Skeletal muscle cell (primary cell): Measurements from ENCODE around the gene PPP1R1B.

Experiments
- DNase-seq: peaks from one replicate; pipeline ENCODE4 v3.0.0-alpha.2; 2010; ENCODE audit warnings: low read depth
- H3K4me3 ChIP-seq: 2 replicates; pipeline ENCODE4 v1.5.1; 2011; ENCODE audit warnings: low read depth, mild to moderate bottlenecking, control low read depth, low read length, moderate library complexity

Gene PPP1R1B

DNA sequence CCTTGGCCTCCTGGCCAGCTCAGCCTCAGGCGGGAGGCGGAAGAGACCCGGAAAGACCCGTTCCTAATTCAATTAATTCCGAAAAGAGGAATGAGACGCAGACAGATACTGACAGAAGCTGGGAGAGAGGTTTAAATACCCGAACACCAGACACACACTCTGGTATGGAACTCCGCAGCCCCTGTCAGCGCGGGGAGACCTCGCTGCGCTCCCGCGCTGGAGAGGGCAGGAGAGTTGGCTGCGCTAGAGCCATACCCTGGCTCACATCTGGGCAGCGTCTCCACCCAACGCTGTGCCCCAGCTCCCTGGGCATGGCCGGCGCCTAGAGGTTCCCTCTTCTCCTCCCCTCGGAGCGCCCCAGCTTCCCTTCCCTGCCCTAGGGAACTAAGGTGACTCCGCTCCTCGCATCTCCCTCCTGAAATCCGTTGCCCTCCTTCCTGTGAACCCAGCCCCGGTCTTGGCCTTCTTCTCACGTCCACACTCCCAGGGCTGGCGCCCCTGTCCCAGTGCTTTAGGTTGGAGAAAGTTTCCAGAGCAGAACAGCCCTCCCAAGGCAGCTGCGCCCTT, 27.0 kb upstream of the PPP1R1B start:
- no peak overlapping the region for H3K4me3 ChIP-seq
- no peak for DNase-seq

DNA sequence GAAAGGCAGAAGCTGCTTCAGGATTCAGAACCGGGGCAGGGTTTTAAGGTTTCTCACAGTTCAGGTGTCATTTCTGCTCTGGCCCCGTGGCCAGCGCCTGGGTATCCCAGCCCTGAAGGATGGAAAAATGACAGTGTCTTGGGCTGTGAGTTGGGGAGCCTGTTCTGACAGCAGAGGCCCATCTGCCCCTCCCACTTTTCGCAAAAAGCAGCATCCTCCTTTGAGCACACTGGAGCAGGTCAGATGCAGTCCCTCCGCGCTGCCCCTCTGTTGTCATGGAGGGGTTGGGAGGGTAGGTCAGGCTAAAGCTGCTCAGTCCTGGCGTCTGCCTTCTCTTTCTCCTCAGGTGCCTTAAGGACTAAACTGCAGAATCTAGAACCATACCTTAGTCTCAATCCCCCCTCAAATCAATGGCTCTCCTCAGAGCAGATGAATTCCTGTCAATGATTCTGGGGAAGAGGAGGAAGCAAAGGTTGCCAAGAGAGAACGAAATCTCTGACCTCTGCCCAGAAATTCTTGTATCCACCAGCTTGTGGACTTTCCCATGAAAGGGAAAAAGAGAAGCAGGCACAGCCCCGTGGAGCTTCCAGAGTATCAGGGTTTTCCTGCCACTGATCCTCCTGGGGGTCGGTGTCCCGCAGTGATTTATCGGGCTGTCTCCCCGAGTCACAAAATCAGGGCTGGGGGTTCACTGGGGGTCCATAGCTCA, 26.3 kb upstream of the PPP1R1B start:
- no peak overlapping the region for H3K4me3 ChIP-seq
- DNase-seq: no peak

DNA sequence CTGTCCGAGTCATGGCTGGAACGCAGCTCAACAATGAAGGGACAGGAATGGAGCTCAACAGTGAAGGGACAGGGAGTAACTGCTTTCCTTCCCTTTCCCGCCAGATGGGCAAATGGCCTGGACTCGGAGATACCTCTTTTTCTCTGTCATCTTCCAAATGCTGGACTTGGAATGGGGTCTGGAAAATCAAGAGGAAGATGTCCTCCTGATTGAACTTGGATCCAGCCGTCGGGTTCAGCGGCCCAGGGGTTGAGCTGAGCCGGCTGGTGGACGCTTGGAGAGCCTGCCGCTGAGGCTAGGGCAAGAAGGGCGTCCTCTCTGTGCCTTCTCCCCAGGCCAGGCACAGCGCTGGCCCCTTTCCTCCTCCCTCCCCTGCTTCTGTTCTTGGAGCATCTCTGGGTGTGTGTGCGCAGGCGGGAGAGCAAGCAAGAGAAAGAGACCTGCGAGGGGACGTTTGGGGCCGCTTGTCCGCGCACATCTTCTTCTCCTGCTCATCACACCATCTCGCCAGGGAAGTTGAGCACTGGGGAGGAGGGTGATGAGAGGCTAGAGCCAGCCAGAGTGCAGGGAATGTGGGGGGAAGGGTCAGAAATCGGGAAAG, 25.7 kb upstream of the PPP1R1B start:
- no peak for DNase-seq
- no peak overlapping the region for H3K4me3 ChIP-seq

DNA sequence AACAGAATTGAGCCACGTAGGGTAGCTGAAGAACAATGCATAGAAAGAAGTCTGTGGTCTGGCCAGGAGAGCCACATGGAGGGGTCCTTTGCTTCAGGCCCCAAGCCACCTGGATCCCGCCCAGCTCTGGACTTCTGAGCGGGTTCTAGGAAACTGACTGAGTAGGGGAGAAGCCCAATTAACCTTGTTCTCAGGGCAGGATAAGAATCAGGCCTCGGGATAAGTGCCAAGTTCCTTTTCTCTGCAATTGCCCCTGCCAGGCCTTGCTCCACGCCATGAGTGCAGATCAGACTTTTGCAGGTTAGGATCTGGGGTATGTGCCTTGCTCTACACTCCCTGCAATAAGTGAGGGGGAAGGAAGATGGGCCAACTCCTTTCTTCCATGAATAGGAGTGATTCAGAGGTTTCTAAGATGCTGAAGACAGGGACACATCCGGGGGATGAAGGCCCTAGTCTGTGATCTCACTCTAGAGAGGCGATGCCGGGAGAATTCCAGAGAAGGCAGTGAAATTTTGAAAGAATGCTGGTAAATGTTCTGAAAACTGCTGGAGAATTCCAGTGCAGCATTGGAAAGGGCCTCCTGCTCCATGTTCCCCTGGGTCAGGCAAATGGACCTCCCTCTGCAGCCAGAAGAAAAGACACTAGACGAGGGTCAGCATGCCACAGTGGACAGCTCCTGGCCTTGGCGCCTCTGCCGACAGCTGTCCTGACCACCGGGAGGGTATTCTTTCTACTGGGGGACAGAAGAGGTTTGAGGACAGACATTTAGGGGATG, 24.8 kb upstream of the PPP1R1B start:
- DNase-seq: no peak
- no peak overlapping the region for H3K4me3 ChIP-seq

DNA sequence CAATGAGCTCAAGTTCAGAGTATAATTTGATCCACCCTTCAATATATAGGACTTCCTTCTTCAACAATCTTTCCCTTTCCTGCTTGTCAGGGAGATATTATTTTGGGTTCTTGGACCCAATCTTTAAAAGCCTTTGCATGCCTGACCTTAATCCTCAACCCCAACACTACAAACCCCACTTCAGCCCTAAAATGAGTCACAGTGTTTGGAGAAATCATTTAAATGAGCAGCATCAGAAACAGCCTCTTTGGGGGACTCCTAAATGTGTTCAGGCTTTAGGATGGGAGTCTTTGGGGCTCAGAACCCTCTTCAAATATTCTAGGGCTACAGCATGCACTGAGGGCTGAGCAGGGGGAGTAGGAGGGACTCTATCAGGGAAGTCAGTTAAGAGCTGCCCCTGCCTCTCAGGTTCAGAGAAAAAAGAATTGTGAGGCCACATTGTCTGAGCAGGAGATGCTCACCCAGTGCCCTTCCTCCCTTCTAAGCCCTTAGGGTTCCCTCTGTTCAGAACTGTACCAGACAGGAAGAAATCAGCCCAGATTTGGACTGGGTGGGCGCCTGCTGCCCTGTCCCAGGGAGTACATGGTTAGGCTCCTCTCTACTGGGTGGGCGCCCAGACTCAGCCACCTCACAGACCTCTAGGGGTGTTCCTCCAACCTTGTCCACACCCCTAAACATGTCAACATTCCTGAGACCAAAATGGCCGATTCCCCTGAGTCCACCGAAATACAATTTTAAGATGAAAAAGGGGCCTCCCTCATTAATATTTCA, 24.0 kb upstream of the PPP1R1B start:
- no peak overlapping the region for H3K4me3 ChIP-seq
- DNase-seq: no peak

DNA sequence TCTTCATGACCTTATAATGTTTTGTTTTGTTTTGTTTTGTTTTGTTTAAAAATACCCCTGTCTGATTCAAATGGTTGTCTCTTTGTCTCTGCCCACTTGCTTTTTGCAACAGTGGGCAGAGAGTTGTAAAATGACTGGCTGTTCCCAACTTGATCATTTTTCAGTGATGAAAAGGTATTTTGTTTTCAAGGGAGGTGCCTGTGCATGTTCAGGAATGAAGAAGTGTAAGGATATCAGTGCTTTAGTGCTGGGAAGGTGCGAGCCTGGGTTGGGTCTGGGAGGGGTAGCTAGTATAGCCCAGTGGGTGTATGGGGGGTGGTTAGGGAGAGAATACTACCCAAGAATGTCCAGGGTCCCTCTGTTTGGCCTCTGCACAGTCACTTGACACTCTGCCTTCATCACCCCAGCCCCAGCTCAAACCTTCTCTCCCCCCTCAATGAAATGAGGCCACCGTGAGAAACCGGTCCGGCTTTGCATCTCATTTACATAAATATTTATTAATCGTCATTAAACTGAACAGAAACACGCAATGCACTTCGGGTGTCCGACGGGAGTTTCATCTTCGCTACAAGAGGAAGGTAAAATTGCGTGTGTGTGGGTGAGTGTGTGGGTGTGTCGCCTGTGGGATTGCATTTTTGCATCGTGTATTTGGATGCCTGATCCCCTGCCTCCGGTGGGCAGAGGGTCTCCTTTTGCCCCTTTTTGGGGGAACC, 23.3 kb upstream of the PPP1R1B start:
- no peak overlapping the region for H3K4me3 ChIP-seq
- DNase-seq: no peak

DNA sequence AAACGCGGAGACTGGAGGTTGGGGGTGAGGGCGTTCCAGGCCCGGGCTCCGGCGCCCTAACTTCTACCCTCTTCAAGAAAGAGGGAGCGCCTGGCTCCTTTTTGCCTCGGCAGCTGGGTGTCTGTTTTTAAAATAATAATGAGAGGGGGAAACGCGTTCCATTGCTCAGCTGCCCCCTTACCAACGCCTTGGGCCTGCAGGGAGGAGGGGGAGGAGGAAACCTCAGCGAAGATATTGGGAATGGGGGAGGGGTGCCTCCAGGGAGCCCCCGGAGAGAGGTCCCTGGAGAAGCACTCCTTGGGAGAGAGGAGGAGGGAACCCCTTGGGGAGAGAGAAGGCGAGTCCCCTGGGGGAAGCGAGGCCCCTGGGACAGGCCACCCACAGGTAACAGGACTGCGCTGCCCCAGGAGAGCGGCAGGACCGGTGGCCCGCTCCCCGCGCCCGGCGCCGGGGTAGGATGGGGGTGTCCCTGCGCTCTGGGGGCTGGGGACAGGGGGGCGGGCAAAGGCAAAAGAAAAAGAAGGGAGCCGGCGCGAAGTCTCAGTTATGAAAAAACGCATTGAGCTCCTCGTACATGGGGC, 21.8 kb upstream of the PPP1R1B start:
- H3K4me3 ChIP-seq: no peak overlapping the region
- DNase-seq: no peak

DNA sequence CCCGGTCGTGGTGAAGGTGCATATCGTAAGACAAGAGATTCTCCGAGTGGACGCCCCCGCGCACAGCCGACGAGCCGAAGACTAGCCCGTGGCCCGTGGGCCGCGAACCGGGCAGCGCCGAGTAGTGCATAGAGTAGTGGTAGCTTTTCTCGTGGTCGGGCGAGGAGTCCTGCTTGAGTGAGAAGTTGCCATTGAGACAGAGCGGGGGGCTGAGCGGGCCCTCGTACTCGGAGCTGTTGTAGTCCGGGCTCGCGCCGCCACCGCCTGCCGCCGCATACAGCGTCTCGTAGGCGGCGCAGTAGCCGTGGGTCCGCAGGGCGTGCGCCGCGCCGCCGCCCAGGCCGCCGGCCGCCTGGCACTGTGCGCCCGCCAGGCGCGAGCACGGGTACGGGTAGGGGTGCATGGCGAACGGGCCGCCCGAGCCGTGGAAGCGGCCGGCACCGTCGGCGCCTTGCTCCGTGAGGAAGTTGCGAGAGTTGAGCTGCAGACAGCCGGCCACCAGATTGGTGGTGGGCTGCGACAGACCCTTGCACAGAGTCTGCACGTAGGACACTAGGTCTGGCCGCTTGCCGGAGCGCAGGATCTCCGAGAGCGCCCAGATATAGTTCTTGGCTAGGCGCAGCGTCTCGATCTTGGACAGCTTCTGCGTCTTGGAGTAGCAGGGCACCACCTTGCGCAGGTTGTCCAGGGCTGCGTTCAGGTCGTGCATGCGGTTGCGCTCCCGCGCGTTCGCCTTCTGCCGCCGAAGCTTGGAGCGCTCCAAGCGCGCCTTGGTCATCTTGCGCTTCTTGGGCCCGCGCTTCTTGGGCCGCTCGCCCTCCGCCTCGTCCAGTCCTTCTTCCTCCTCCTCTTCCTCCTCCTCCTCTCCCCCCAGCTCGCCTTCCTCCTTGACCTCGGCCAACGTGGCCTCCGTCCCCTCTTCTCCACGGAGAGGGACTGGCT, 21.0 kb upstream of the PPP1R1B start:
- DNase-seq: no peak
- H3K4me3 ChIP-seq: no peak overlapping the region

DNA sequence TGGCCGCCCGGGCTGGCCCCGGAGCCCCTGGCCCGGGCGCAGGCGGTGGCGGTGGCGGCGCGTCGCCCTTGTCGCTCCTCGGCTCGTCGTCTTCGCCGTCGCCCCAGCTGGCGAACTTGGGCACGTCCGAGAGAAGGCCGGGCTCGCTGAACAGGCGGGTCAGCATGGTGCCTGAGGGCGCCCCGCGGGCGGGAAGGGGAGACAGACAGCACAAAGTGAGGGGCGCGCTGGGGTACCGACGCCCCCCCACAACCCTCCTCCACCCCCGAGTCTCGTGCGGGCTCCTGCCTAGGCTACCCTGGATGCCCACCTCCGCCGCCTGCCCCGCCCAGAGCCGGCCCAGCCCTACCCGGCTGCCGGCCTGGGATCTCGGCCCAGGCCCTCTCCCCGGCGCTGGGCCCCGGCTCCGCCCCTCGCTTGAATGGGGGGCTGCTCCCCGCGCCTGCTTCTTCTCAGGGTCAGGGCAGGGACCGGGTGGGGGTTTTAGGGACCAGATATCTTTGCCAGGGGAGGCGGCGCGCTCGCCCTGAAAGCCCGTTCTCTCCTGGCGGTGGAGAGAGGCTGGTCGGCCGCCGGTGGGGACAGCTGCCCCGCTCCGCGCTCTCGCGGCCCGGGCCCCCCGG, 20.2 kb upstream of the PPP1R1B start:
- no peak for DNase-seq
- H3K4me3 ChIP-seq: no peak overlapping the region

DNA sequence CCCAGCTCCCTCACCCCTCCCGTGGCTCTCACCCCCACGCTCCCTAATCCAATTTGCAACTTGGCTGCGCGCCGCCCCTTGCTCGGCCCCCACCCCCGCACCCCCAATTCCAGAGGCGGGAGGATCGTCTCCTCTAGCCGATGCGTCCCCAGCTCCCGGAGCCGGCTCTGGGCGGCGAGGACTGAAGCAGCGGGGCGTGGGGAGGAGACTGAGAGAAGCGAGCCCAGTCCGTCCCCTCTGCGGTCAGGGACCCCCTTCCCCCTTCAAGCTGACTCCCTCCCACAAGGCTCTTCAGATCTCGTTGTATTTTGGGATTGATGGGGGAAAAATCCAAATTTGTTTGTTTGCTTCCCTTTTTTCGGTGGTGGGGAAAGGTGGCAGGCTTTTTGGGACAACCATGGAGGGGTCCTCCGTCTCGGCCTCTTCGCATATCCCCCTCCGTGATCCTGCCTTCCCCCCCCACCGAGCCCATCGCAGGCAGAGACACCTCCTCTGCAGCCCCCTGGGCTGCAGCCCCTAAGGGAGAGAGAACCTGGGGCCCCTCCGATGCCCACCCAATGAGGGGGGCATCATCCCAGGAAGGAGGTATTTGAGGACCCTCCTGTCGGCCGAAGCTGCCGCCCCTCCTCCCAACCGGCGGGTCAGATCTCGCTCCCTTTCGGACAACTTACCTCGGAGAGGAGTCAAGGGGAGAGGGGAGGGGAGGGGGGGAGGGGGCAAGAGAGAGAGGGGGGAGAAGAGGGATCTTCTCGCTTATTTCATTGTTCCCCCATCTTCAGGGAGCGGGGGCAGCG, 19.5 kb upstream of the PPP1R1B start:
- DNase-seq: no peak
- no peak overlapping the region for H3K4me3 ChIP-seq

DNA sequence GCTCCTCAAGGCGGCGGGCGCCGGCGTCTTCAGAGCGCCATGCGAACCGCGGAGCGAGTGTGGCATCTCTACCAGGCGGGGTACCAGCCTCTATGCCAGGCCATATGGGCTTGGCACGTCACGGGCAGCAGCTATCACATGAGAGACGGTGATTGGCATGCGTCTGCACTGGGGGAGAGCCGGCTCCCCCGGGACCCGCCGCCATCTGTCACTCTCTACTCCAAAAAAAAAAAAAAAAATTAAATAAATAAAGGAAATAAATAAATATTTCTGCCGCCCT, 19.0 kb upstream of the PPP1R1B start, which contains the start of gene NEUROD2:
Gene NEUROD2 (minus strand): TSS at position 70 of the 280 bp plus-strand sequence. CDS start 1,321 bp downstream, outside the sequence.
- no peak within 1 kb of the TSS for H3K4me3 ChIP-seq
- DNase-seq: no peak

DNA sequence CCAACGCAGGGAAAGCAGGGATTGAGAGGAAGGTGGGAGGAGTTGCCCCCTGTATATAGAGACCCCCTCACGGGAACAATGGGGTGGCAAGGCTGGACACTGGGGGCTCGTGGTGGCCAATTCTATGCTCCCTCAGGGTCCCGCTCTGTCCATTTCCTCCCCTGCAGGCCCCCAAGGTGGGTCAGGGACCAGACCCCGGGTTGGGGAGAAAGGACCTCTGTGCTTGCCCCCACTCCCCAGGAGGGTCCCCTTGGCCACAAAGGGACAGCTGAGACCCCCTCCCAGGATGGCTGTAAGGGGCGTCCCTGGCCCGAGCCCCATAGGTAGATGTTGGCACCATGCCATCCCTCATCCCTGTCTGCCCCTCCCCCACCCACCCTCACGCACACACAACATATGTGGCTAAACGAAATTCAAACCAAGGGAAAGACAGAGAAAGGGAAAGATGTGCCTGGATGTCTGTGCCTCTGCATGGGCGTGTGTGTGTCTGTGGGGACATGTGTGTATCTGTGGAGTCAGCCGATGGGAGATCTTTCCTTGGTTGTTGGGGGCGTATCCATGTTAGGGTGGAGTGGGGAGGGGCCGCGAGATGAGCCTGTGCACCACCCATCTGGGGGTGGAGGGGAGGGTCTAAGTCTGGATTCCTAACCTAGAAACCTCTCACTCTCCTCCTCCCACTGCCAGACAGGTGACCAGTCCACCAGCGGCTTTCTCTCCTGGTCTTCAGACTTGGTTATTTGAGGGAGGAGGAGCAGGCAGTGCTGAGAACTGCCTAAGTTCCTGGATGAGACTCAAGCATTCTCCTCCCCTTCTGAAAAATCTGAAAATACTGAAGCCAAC, 18.4 kb upstream of the PPP1R1B start:
- H3K4me3 ChIP-seq: no peak overlapping the region
- no peak for DNase-seq

DNA sequence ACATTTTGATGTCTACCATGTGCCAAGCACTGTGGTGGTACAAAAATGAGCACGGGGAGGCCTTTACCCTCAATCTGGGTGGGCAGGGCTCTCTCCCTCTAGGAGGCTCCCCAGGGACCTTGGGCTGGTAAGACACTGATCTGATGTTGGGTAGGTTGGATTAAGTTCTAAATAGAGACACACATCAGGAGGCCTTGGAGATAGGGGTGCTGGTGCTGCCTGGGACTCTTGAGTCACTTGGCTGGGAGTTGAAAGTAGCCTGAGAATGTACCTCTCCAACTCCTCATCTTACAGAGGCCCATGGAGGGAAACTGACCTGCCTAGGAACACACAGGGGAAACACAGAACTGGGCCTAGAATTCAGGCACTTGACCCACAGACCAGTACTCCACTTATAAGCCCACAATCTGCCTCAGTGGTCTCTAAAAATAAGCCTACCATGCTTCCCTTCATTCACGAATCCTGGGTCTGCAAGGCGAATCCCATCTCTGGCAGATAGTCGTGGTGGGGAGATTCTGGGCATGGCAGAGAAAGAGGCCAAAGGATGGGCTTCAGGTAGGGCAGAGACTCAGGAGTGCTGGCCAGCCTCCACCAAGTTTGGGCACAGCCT, 17.2 kb upstream of the PPP1R1B start:
- DNase-seq: no peak

DNA sequence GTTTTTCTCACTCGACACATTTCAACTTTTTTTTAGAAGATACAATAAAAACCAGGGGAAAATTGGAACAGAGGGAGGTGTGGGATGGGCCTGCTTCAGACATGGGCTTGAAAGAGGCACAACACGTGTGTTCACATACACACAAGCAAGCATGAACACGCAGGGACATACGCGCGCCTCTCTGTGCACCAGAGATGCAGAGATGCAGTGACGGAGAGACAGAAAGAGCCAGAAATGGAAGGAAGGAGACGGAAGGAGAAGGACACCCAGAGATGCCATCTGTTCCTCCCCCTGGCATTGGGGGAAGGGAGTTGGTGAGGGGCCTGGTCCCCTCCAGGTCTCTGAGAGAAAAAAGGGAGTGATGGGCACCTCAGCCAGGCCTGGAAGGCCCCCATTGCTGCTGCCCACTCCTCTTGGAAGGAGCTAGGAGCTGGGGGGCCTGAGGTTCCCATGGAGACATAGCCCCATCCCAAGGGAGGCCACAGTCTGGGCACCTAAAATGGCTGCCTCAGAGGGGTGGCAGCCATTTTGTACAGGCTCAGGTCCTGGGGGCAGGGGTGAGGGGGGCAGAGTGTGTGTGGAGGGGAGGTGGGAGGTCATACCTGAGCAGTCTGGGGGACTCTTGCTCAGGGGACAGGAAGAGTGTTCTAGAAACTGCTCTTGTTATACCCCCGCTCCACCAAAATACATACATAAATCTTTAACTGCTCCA, 15.2 kb upstream of the PPP1R1B start:
- no peak for DNase-seq
- H3K4me3 ChIP-seq: no peak overlapping the region

More for the DNA sequence above, 17.2 kb upstream of the PPP1R1B start:
- no peak overlapping the region for H3K4me3 ChIP-seq
